SK-N-SH treated with all-trans-retinoic acid at 6 μM for 48 hours (cell line): ENCODE results near the gene ENTPD2.

ENCODE experiments used
- ATAC-seq: fragments of 200-7000 bp; cut with Tn5 transposase; 3 replicates; pipeline ENCODE4 v1.9.1; 2020; ENCODE audit warnings: mild to moderate bottlenecking, moderate library complexity
- ARNTL ChIP-seq: fragments of 450-650 bp; formaldehyde crosslinking; IDR thresholded peaks from 2 replicates; pipeline ENCODE4 v1.5.0; 2020; ENCODE audit warnings: low read depth, mild to moderate bottlenecking, moderate library complexity, borderline replicate concordance
- BACH2 ChIP-seq: fragments of 250-450 bp; sonication (Bioruptor Pico); IDR thresholded peaks from 2 replicates; pipeline ENCODE4 v1.9.0; 2021; ENCODE audit warnings: mild to moderate bottlenecking, borderline replicate concordance
- CSDC2 ChIP-seq: fragments of 250-450 bp; sonication (Bioruptor Pico); IDR thresholded peaks from 2 replicates; pipeline ENCODE4 v1.5.0; 2020; ENCODE audit warnings: mild to moderate bottlenecking, moderate library complexity
- ESRRG ChIP-seq: fragments of 250-450 bp; sonication (Bioruptor Pico); IDR thresholded peaks from 2 replicates; pipeline ENCODE4 v1.6.1; 2021; ENCODE audit warnings: mild to moderate bottlenecking
- GLIS3 ChIP-seq: fragments of 250-450 bp; sonication (Bioruptor Pico); IDR thresholded peaks from 2 replicates; pipeline ENCODE4 v1.5.0; 2020; ENCODE audit warnings: mild to moderate bottlenecking, moderate library complexity
- ISL1 ChIP-seq: fragments of 250-450 bp; sonication (Bioruptor Pico); IDR thresholded peaks from 2 replicates; pipeline ENCODE4 v2.1.2; 2022; ENCODE audit warnings: mild to moderate bottlenecking, moderate library complexity
- PPARA ChIP-seq: fragments of 250-450 bp; sonication (Bioruptor Pico); IDR thresholded peaks from 2 replicates; pipeline ENCODE4 v1.5.0; 2020; ENCODE audit warnings: mild to moderate bottlenecking, borderline replicate concordance
- RARB ChIP-seq: fragments of 250-450 bp; sonication (Bioruptor Pico); IDR thresholded peaks from 2 replicates; pipeline ENCODE4 v1.8.0; 2021; ENCODE audit warnings: mild to moderate bottlenecking, moderate library complexity
- TCF4 ChIP-seq: fragments of 250-450 bp; sonication (Bioruptor Pico); IDR thresholded peaks from 2 replicates; pipeline ENCODE4 v1.8.0; 2021; ENCODE audit warnings: mild to moderate bottlenecking, moderate library complexity, borderline replicate concordance
- TOX ChIP-seq: fragments of 250-450 bp; sonication (Bioruptor Pico); IDR thresholded peaks from 2 replicates; pipeline ENCODE4 v1.8.0; 2021; ENCODE audit warnings: mild to moderate bottlenecking, moderate library complexity, borderline replicate concordance
- ZC3H10 ChIP-seq: fragments of 250-450 bp; sonication (Bioruptor Pico); IDR thresholded peaks from 2 replicates; pipeline ENCODE4 v1.5.1; 2021; ENCODE audit warnings: mild to moderate bottlenecking, moderate library complexity
- ZFP3 ChIP-seq: fragments of 250-450 bp; sonication (Bioruptor Pico); IDR thresholded peaks from 2 replicates; pipeline ENCODE4 v1.5.0; 2020; ENCODE audit warnings: mild to moderate bottlenecking, moderate library complexity
- ZFP30 ChIP-seq: fragments of 450-650 bp; formaldehyde crosslinking; IDR thresholded peaks from 2 replicates; pipeline ENCODE4 v1.5.0; 2022; ENCODE audit warnings: mild to moderate bottlenecking, moderate library complexity
- ZNF565 ChIP-seq: fragments of 450-650 bp; formaldehyde crosslinking; conservative IDR thresholded peaks from 2 replicates; pipeline ENCODE4 v1.5.0; 2020; ENCODE audit warnings: low read depth, mild to moderate bottlenecking, moderate library complexity
- TF ChIP-seq, protein P1 (sequence below): fragments of 250-450 bp; sonication (Bioruptor Pico); IDR thresholded peaks from 2 replicates; pipeline ENCODE4 v1.8.0; 2020; ENCODE audit warnings: mild to moderate bottlenecking, moderate library complexity, borderline replicate concordance
- TF ChIP-seq, protein P2 (sequence below): fragments of 250-450 bp; sonication (Bioruptor Pico); IDR thresholded peaks from 2 replicates; pipeline ENCODE4 v1.5.0; 2020; ENCODE audit warnings: mild to moderate bottlenecking, moderate library complexity
- TF ChIP-seq, protein P3 (sequence below): fragments of 250-450 bp; sonication (Bioruptor Pico); IDR thresholded peaks from 2 replicates; pipeline ENCODE4 v1.8.0; 2021; ENCODE audit warnings: low read depth, mild to moderate bottlenecking, moderate library complexity, borderline replicate concordance

Gene ENTPD2

GRCh38 chr9:137049544-137050449 lies 4.1 kb downstream of the ENTPD2 start:
- TF ChIP-seq ZFP3 (no peak), ZNF565 (CRISPR knock-in tag) (no peak)
- ATAC-seq: peak; percentile 74

- no peak for ATAC-seq
Observed at GRCh38 chr9:137048655-137049543, 5.0 kb downstream of the ENTPD2 start.

GRCh38 chr9:137046088-137046787 lies 7.6 kb downstream of the ENTPD2 start, which contains the start of gene NPDC1:
NPDC1 (minus strand) TSS chr9:137046177; CDS start chr9:137045989, 188 bp downstream.
- 0 out of 2 replicates have a peak, but pooled peaks have one; percentile 29 for TF ChIP-seq ZFP3
- TF ChIP-seq, protein P1, sequence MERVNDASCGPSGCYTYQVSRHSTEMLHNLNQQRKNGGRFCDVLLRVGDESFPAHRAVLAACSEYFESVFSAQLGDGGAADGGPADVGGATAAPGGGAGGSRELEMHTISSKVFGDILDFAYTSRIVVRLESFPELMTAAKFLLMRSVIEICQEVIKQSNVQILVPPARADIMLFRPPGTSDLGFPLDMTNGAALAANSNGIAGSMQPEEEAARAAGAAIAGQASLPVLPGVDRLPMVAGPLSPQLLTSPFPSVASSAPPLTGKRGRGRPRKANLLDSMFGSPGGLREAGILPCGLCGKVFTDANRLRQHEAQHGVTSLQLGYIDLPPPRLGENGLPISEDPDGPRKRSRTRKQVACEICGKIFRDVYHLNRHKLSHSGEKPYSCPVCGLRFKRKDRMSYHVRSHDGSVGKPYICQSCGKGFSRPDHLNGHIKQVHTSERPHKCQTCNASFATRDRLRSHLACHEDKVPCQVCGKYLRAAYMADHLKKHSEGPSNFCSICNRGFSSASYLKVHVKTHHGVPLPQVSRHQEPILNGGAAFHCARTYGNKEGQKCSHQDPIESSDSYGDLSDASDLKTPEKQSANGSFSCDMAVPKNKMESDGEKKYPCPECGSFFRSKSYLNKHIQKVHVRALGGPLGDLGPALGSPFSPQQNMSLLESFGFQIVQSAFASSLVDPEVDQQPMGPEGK (CRISPR knock-in tag): no peak
- ATAC-seq: peak; percentile 79

More at GRCh38 chr9:137048655-137049543, 5.0 kb downstream of the ENTPD2 start:
- TF ChIP-seq ZFP30 (CRISPR knock-in tag) (no peak), ARNTL (no peak), TOX (CRISPR knock-in tag) (no peak), BACH2 (no peak), GLIS3 (CRISPR knock-in tag) (no peak), ISL1 (no peak), ESRRG (no peak), PPARA (CRISPR knock-in tag) (no peak), ZC3H10 (CRISPR knock-in tag) (no peak), RARB (no peak), TCF4 (CRISPR knock-in tag) (no peak), CSDC2 (CRISPR knock-in tag) (no peak), ZFP3 (no peak)
- TF ChIP-seq, protein P2, sequence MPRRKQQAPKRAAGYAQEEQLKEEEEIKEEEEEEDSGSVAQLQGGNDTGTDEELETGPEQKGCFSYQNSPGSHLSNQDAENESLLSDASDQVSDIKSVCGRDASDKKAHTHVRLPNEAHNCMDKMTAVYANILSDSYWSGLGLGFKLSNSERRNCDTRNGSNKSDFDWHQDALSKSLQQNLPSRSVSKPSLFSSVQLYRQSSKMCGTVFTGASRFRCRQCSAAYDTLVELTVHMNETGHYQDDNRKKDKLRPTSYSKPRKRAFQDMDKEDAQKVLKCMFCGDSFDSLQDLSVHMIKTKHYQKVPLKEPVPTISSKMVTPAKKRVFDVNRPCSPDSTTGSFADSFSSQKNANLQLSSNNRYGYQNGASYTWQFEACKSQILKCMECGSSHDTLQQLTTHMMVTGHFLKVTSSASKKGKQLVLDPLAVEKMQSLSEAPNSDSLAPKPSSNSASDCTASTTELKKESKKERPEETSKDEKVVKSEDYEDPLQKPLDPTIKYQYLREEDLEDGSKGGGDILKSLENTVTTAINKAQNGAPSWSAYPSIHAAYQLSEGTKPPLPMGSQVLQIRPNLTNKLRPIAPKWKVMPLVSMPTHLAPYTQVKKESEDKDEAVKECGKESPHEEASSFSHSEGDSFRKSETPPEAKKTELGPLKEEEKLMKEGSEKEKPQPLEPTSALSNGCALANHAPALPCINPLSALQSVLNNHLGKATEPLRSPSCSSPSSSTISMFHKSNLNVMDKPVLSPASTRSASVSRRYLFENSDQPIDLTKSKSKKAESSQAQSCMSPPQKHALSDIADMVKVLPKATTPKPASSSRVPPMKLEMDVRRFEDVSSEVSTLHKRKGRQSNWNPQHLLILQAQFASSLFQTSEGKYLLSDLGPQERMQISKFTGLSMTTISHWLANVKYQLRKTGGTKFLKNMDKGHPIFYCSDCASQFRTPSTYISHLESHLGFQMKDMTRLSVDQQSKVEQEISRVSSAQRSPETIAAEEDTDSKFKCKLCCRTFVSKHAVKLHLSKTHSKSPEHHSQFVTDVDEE (CRISPR knock-in tag): no peak
- TF ChIP-seq, protein P1 (CRISPR knock-in tag): no peak
- TF ChIP-seq, protein P3, sequence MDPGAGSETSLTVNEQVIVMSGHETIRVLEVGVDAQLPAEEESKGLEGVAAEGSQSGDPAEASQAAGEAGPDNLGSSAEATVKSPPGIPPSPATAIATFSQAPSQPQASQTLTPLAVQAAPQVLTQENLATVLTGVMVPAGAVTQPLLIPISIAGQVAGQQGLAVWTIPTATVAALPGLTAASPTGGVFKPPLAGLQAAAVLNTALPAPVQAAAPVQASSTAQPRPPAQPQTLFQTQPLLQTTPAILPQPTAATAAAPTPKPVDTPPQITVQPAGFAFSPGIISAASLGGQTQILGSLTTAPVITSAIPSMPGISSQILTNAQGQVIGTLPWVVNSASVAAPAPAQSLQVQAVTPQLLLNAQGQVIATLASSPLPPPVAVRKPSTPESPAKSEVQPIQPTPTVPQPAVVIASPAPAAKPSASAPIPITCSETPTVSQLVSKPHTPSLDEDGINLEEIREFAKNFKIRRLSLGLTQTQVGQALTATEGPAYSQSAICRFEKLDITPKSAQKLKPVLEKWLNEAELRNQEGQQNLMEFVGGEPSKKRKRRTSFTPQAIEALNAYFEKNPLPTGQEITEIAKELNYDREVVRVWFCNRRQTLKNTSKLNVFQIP: no peak
